Esophagus squamous epithelium (tissue), 4 donors: Measurements from ENCODE around the gene ADIG.

ENCODE experiments used
- CTCF ChIP-seq, 6 experiments: fragments of 450-650 bp in 4 of 6; fragments of 200-600 bp in 2 of 6; sonication (generic) in 2 of 6; IDR thresholded peaks; one replicate each; pipeline ENCODE4 v1.5.1; 2016 to 2019; ENCODE audit warnings: antibody characterized with exemption in 6 of 6, mild to moderate bottlenecking in 4 of 6, moderate library complexity in 4 of 6
- POLR2A ChIP-seq, 4 donors: fragments of 450-650 bp; IDR thresholded peaks; one replicate each; pipeline ENCODE4 v1.6.1; 2017; ENCODE audit warnings: antibody characterized with exemption in 4 of 4, mild to moderate bottlenecking in 4 of 4, moderate library complexity in 3 of 4

- TF ChIP-seq POLR2A (IDR thresholded peaks at IDR 0.05) (no peak), CTCF (IDR thresholded peaks at IDR 0.05) (no peak)
These were observed 29.9 kb upstream of the ADIG start for GRCh38 chr20:38551056-38551626.
